ENCODE data around the gene ATP5MG. TPM values are rescaled to one million over a fixed set of nuclear protein-coding genes. Genes with fewer than 3 reads are reported as not detected.

Gene ATP5MG, protein sequence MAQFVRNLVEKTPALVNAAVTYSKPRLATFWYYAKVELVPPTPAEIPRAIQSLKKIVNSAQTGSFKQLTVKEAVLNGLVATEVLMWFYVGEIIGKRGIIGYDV
- total RNA-seq: 37.1 and 55.1 TPM in 2 replicates

DNA sequence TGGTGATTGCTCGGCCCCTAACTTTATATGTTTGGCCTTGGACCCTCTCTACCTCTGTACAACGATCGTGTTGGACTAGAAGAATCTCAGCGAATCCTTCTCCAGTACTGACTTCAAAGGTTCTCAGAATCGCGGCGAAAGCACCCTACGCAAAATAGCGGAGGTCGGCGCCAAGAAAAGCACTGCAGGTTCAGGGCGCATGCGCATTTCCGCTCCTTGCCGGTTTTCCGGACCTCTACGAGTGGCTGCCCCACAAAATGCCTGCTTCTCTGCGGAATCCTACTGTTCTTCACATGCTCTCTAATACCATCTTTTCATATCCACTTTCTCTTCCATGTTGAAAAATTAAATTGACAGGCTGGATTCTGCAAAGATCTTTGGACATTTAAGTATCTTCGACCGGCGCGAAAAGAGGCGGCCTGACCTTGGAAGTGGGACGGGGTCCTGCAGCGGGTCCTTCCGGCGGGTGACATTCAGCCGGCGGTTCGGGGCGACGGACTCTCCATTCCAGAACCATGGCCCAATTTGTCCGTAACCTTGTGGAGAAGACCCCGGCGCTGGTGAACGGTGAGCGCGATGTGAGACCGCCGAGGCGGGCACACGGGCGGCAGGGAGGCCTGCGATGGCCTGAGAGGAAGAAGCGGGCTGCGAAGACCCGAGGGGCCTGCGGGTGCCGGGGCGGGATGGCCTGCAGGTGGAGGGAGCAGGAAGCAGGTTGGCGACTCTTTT lies at the start of gene ATP5MG:
ATP5MG (plus strand) TSS at position 456 of the 729 bp plus-strand sequence; CDS start at position 516, 60 bp downstream.

DNA sequence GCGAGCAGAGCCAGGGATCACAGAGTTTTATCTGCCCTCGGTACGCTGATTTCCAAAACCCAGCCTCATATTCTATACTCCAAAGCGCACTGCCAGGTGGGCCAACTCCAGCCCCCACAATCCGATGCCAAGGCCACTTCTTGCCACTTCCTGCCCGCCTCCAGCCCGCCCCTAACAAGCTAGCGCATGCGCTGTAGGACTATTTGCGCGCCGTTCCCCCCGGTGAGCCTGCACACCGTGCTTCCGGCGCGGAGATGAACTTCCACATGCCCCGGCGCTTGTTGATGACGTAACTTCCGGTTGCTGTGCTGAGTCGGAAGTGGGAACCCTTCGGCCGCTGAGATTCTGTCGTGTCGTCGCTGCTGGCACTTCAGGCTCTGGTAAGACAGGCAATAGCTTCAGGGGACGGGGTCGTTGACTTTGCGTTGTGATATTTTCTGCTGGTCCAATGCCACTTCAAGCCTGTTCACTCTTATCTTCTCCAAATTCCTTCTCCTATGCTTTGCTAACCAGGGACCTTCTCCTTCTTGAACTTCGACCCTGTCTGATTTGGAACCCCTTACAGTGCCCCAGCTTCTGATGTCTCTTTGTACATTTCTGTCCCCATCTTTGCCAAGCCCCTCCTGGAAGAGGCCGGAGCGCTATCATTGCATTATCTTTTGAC lies 42.0 kb upstream of the ATP5MG start, which contains the start of gene UBE4A:
UBE4A (plus strand) TSS at position 306 of the 664 bp plus-strand sequence. CDS start 5,481 bp downstream, outside the sequence.

DNA sequence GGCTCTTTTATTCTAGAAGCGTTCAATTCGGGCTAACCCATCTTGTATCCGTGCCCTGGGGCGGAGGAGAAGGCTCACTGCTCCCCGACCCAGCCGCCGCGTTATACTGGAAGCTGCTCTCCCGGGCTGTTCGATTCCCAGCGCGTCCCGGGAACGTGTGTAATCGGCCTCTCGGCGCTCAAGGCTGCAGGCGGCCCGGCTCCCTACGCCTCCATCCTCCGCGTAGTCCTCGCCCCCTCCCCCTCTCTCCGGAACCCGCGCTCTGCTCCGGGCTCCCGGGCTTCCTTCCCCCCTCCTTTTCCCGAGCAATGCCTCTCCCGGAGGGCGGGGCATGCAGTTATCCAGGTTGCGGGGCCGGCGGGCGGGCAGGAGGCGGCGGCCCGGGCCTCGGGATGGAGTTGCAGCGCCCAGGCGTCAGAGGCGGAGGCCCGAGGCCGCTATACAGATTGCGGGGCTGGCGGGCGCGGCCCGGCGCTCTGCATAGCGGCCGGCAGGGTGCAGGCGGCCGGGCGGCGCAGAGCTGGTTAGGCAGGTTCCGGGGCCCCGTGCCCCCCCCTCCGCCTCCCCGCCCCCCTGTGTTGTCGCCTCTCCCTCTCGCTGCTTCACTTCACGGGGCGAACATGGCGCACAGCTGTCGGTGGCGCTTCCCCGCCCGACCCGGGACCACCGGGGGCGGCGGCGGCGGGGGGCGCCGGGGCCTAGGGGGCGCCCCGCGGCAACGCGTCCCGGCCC lies 34.7 kb downstream of the ATP5MG start, which contains the start of gene KMT2A:
KMT2A (plus strand) TSS at position 600 of the 732 bp plus-strand sequence; CDS start at position 621, 21 bp downstream.

Other genes with a start within 250 kb of the ATP5MG start
- under 0.01 TPM in 1 of 2 replicates, not detected in the other for gene SCN4B, start 248.8 kb upstream of the ATP5MG start, total RNA-seq
- gene SCN2B, start 225.0 kb upstream of the ATP5MG start, total RNA-seq: 0.13 TPM in 1 of 2 replicates, not detected in the other
- gene JAML, start 176.6 kb upstream of the ATP5MG start, total RNA-seq: not detected in 2 replicates
- 2.5 and 2.8 TPM in 2 replicates for gene MPZL3, start 149.2 kb upstream of the ATP5MG start, total RNA-seq
- 0.16 and 3.8 TPM in 2 replicates for gene MPZL2, start 137.3 kb upstream of the ATP5MG start, total RNA-seq
- not detected in 2 replicates for gene CD3E, start 96.9 kb upstream of the ATP5MG start, total RNA-seq
- gene CD3D, start 58.9 kb upstream of the ATP5MG start, total RNA-seq: not detected in 2 replicates
- gene CD3G, start 57.3 kb upstream of the ATP5MG start, total RNA-seq: not detected in 2 replicates
- 28.2 and 33.0 TPM in 2 replicates for gene UBE4A, start 42.0 kb upstream of the ATP5MG start, total RNA-seq
- 27.7 and 59.3 TPM in 2 replicates for gene KMT2A, start 34.9 kb downstream of the ATP5MG start, total RNA-seq
- gene TTC36, start 125.9 kb downstream of the ATP5MG start, total RNA-seq: 0.38 and 0.49 TPM in 2 replicates
- 31.1 and 40.8 TPM in 2 replicates for gene TMEM25, start 129.6 kb downstream of the ATP5MG start, total RNA-seq
- gene IFT46, start 164.3 kb downstream of the ATP5MG start, total RNA-seq: 16.0 and 17.1 TPM in 2 replicates
- 82.3 and 105 TPM in 2 replicates for gene ARCN1, start 170.8 kb downstream of the ATP5MG start, total RNA-seq
- gene PHLDB1, start 206.0 kb downstream of the ATP5MG start, total RNA-seq: 103 and 170 TPM in 2 replicates